SK-N-DZ (cell line): ENCODE results near the gene STK35.

Experiments used
- DNase-seq: peaks from one replicate; pipeline ENCODE4 v3.0.0-alpha.2; 2015; ENCODE audit warnings: low spot score

The STK35 gene

DNA sequence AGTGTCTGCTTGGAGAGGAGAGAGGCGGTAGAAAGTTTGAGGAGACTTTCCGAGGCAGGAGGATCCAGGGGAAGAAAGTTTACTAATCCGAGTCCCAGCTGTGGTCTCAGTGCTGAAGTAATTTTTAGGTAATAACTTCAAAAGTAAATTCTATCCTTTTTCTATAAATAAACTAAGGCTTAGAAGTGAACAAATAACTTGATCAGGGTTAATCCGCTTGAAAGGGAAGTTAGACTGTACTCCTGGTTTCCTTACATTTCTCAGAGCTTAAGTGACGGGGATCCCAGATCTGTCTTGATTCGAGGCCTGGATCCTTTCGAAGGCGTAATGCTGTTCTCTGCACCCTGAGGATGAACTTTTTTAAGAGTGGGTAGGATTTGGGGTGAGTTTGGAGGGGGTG, 2.6 kb downstream of the STK35 start:
- no peak for DNase-seq

DNA sequence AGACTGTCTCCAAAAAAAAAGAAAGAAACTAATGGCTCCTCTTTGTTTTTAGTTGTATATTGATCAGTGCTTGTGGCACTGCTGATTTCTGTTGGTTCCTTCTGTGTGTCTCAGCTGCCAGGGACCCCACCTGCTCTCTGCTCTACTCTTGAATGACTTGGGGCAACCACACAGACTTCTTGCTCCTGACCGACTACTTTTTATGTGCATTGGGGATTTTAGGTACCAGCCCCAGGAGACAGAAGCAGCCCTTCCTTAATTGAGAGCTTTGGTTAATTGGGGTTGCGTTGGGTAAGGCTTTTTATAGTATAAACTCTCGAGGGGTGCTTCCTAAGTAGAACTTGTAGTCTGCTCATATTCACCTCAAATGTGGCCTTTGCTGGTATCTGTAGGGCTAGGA, 6.9 kb downstream of the STK35 start:
- no peak for DNase-seq

DNA sequence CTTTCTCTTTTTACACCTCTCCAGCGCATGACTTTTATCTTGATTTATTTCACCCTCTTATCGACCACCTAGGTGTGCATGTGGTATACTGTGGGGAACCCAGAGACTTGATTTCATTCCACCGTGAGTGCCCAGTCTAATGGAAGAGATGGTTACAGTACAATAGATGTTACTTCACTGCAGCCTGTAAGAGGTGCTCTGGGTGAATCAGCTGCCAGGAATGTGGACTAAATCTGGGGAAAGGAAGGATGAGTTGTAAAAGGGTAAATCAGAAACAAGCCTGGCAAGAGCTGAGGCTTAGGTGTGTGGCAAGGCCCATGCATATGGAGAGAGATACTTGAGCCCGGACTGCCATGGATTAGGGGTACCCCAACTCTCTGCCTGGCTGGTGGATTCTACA, 7.4 kb downstream of the STK35 start:
- DNase-seq = no peak

DNA sequence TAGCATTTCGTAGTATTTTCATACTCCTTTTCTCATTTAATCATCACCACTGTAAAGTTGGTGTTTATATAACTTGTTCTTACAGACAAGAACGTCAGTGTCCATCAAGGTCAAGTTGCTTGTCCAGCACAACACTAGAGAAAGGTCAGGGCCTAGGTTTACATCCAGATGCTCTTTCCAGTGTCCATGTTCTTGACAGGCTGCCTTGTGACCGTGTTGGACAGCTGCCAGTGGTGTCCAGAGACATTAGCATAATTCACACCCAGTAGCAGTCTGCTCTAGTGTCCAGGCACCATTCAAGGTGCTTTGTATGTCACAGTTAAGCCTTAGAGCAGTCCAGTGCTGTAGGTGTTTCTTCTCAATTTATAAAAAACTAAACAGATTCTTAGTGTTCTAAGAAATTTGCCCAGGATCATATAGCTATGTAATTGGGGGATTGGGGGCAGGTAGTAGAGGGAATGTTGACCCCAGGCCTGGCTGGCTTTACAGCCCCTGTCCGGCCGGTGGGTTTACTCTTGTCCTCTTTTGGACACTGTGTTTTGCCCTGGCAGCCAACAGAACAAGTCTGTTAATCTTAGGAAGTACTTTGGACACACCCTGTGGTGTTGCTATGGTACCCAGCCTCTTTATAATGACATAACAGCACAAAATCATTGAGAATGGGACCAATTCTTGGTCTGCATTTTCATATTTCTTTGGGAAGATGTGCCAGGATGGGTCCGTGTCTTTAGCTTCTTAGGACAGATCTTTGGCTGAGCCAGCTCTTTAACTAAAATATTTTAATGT, 8.0 kb downstream of the STK35 start:
- no peak for DNase-seq

DNA sequence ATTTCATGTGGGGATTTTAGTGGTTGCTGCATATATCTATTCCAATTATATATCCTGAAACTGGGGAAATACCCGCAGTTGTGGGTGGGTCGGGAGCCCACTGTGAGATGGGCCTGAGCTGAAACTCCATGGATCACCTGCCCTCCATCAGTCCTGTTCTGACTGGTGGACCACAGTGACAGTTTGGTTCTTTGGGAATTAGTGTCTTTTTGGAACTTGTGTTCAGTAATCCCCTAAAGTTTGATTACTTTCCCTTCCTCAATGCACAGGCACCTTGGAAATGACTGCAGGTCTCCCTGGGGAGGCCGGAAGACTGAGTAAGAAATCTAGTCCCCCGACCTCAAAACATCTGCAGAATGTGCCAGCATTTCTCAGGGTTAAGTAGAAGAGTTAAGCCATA, 11.3 kb downstream of the STK35 start:
- no peak for DNase-seq

DNA sequence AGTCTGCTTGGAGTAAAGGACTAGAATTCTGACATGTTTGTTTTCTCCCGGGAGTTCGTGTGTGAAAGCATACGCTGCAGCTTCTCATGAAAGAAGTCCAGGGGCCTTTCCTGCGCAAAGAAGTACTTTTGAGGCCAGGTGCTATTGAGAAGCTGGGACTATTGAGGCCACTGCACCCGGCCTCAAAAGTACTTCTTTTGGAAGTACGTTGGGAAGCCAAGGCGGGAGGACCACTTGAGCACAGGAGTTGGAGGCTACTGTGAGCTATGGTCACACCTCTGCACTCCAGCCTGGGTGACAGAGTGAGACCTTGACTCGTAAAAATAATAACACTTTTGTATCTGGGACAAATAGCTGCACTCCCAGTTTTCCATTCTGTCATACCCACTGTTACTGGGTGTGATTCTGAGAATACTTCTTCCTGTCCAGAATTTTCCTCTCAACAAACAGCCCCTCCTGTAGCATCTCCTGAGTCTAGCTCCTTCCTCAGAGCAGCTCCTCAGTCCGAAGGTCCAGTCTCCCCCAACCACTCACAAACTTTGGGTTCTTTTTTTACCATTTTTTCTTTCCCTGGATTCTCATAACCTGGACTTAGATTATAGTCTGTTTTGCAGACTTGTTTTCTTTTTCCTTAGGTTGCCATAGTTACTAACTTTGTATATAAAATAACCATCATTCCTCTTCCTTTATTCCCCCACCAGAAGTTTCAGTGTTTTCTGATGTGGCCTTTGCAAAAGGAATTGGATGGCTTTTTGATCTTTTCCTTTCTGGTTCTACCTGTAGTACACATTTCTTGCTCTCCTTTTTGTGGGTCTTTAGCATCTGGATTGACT, 12.7 kb downstream of the STK35 start:
- no peak for DNase-seq

DNA sequence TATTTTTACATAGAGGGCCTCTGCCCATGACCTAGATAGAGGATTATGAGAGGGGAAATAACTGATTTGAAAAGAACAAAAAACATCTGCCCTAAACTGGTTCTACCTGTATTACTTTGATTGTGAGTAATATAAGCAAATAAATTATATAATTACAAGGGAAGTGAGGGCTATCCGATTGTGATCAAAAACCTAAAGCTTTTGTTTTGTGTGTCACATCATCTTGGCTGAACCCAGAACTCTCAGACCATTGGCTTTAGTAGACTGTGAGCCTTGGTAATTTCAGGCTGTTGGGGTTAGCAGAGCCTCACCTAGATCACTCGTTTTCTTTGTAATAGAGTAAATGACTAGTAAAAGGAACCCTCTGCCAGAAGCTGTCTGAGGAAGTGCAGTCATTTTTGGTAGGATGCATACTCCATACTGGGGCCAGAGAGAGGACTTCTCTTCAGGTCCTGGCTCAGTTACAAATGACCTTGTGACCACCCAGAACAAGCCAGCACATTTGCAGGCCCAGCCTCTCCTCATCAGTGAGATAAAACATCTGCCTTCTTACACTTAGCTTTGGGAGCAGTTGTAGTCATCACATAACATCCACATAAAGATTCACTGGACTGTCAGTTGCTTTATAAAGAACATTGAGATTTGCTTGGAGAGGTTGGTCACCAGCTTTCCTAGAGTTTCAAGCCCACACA, 13.5 kb downstream of the STK35 start:
- no peak for DNase-seq

DNA sequence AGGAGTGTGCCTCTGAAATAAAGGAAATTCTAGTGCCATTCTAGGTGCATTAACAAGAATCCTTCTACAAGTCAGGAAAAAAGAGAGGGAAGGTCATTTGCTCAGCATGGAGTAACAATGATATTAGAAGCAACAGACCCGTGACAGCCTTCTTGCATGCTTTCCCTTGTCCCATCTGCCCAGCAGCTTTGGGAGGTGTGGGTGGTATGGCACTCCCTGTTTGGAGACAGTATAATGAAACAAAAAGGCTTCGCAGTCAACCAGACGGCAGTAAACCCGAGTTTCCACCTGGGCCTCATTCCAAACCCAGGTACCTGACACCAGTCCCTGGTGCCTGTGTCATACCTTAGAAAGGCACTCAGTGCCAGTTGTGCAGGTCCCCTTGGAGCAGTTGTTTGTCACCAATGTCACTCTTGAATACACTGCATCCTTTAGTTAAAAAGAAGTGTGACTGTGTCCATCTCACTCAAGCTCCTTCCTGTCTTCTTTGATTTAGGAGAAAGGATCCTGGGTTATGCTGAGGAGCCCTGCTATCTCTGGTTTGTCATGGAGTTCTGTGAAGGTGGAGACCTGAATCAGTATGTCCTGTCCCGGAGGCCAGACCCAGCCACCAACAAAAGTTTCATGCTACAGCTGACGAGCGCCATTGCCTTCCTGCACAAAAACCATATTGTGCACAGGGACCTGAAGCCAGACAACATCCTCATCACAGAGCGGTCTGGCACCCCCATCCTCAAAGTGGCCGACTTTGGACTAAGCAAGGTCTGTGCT, 14.7 kb downstream of the STK35 start:
- no peak for DNase-seq

DNA sequence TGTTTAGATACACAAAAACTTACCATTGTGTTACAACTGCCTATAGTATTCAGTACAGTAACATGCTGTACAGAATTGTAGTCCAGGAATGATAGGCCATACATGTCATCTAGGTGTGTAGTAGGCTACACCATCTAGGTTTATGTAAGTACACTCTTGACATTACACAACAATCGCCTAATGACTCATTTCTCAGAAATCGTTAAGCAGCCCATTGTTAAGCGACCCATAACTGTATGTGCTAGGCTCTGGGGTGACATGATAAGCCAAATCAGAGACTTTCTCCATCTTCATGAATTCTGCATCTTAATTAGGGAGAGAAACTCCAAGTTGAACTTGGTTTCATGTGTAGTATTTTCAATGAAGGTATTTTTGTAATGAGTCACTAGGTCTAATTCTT, 17.2 kb downstream of the STK35 start:
- no peak for DNase-seq

DNA sequence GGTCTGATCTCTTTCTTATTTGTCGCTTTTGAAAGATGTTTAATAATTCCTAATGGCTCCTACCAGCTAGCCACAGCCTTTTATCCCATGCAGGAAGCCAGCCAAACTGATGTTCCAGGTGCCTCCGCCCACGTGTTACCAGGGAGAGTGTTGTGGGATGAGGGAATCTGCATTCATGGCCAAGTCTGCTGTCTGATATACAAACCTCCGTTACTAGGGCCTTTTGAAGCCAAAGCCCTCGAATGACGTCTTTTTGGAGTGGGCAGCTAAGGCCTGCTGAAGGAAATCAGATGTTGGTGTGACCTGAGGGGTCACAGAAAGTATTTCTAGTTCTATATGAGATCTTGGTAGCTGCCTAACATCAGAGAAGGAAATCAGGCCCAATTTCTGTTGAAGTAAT, 21.3 kb downstream of the STK35 start:
- DNase-seq = no peak

DNA sequence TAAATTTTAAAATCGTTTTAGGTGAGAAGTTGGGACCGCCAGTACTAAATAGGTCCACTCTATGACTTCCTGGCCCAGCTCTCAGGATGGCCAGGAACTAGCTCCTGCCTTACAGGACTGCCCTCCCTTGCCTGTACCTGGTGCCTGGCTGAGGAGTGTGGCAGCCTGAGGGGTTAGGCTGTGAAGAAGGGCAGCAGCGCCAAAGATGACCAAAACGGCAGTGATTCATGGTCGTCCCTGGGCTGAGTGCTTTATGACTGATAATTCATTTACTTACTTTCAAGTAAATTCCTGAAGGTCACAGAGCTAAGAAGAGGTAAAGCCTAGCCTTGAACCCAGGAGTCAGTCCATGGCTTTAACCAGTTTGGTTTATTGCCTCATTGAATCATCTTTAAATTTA, 22.1 kb downstream of the STK35 start:
- no peak for DNase-seq

DNA sequence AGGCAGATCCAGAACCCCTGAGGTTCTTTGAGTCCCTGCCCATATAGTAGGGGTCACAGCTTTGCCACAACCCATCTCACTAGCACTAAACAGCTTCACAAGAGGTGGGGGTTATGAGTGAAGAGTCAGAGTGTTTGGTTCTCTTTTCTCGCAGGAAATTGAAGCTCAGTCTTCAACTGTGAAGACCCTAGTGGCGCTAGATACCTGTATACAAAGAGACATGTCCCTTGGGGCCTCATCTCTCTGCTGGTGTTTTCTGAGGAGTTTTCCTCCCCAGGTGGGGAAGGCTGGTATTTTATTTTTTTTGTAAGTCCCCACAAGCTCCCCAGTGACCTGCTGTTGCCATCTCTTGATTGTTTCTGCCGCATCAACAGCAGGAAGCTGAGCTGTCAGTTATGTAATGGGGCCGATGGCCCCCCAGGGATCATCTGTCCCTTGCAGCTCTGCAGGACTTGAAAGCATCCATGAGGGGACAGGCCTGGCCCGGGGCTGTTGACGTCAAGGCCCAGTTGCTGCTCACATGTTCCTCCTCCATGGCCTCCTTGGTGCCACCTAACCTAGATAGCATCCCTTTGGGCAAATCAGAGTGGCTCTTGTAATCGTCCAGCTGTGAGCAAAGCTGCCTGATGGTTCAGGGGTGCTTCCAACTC, 23.1 kb downstream of the STK35 start:
- DNase-seq = no peak

DNA sequence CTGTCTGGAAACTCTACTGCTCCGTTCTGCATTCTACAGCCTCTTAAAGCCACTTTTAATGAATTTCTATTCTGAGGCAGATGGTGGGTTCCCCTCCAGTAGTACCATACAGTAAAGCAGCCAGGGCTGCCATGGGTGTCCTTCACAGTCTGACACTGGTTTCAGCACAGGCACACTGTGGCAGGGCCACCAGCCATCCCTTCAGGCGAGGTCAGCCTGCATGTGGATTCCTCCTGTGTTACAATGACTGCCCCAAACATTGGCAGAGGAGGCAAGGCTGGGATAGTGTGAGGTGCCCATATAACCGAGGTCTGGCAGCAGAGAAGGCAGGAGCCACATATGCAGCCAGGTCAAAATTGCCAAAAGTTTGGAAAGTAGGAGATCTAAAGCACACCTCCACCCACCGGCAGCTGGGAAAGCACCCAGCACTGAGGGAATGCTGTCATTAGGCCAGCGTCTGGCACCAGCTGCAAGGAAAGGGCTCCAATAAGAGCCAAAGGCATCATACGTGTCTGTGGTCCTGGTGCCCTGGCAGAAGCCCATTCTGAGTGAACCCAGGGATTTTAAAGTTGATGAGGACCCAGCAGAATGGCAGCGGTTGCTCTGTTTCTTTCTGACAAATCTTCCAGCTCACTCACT, 24.0 kb downstream of the STK35 start:
- DNase-seq = no peak

DNA sequence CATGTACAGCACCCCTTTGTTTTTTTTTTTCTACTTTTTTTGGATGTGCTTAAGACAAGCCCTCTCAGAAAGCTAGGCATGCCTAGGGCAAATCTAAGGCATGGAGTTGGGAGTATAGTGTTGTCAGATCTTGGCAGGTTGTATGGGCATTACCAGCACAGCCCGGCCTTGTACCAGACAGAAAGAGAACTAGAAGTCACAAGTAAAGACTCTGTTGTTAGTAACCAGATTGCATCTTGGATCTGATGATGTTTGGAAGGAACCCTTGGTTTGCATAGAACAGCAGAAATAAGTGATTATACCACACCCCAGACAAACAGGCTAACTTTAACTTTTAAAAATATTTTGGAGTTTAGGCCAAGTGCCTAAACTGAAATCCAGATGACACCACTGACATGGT, 25.6 kb downstream of the STK35 start:
- no peak for DNase-seq

DNA sequence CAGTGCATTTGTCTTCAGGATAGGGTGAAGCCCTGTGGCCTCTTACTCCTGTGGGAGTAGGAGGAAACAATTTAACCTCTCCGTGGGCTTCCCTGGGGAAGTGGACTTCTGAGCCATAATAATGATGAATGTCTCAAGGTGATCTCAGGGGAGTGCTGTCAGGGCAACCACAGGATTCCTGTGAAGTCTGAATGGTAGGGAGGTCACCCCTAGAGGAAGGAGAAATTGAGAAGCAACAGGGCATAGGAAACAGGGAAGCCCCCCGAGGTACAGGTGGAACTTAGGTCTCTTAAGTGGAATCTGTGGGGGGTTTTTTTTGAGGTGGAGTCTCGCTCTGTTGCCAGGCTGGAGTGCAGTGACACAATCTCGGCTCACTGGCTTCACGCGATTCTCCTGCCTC, 26.9 kb downstream of the STK35 start:
- no peak for DNase-seq

DNA sequence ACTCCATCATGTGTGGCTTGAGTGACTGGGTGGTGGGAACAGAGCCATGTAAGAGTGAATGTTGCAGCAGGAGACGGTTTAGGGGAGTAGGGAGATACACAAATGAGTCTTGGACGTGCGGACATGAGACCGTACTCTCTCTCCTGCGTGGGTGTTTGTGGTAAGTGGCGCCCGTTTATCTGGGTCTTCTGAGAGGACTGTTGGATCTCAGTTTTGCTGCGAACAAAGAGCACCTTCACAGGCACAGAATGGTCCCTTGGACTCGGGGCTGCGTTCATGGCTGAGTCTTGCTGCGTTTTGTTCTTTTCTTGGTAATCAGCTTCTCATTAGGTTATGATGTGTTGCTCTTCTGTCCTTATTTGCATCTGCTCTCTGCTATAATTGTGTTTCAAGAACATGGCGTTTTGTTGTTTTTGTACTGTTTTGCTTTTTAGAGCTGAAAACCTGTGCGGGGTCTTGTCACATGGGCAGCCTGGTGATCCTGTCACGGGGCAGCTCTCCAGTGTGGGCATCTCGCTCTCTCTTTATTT, 28.5 kb downstream of the STK35 start:
- no peak for DNase-seq

DNA sequence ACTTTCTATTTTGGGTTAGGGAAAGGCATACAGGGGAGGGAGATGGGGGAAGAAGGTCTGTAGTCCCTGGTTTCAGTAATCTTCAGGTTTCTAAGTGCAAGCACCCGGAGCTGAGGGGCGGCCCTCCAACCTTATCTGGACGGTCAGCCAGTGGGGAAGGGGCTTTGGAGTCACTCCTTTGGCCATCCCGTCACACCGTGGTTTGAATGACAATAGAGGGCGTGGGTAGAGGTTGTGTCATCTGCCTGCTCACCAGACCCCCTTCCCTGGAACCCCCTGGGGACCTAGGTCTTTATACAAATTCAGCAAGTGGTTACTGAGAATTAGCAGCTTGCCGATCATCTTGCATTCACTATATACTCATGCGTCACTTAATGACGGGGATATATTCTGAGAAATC, 29.1 kb downstream of the STK35 start:
- DNase-seq = no peak

DNA sequence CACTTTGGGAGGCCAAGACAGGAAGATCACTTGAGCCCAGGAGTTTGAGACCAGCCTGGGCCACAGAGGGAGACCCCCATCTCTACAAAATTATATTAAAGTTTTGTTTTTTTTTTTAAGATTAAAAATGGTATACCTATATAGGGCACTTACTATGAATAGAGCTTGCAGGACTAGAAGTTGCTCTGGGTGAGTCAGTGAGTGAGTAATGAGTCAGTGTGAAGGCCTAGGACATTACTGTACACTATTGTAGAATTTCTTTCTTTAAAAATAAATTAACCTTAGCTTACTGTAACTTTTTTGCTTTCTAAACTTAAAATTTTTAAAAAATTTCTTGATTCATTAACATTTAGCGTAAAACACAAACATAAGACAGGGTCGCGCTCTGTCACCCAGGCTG, 29.7 kb downstream of the STK35 start:
- no peak for DNase-seq

DNA sequence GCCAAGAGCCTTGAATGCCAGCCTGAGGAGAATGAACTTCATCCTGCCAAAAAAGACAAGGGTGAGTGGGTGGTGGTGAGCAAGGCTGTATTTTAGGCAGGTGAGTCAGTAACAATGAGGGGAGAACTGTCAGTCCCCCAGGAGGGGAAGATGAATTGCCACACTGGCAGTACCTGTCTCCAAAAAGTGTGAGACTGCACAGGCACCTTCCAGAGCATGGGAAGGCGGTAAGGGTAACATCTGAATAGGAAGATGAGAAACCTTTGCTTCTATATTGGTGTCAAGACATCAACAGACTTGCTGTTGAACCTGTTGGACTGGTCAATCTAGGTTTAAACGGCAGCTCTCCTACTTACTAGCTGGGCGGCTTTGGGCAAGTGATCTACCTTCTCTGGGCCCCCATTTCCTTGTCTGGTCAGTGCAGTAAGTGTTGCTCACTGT, 30.9 kb downstream of the STK35 start:
- DNase-seq = no peak
